GM18517 (cell line): ENCODE results near the gene HNRNPA1.
"Not testable (repeated sequence)": the region's sequence is repeated elsewhere in the genome, so short reads cannot be mapped to it uniquely, and the experiment has no call there.

ENCODE experiments used
- ATAC-seq: cut with Tn5 transposase; IDR thresholded peaks from one replicate; pipeline ENCODE4 v1.9.1; 2021; ENCODE audit warnings: mild to moderate bottlenecking, moderate library complexity; ENCODE audit not compliant: unreplicated experiment

The HNRNPA1 gene

GRCh38 chr12:54273981-54274380 is 6.5 kb upstream of the HNRNPA1 start:
- no peak for ATAC-seq

DNA sequence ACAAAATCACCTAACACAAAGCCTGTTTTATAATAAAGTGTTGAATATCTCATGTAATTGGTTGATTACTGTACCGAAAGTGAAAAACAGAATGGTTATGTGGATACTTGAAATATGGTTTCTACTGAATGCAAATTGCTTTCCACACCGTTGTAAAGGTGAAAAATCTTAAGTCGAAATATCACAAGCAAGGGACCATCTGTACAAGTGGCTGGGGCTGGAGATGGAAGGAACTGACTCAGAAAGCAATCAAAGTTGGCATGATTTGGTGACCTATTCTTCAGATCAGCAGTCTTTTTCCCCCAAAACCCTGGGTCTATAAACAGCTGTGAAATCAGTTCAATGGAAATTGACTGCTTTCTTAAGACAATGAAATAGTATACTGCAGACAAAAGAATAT is 4.2 kb upstream of the HNRNPA1 start:
- ATAC-seq, result no peak

- no peak for ATAC-seq
These were observed 2.7 kb upstream of the HNRNPA1 start for GRCh38 chr12:54277823-54278276.

DNA sequence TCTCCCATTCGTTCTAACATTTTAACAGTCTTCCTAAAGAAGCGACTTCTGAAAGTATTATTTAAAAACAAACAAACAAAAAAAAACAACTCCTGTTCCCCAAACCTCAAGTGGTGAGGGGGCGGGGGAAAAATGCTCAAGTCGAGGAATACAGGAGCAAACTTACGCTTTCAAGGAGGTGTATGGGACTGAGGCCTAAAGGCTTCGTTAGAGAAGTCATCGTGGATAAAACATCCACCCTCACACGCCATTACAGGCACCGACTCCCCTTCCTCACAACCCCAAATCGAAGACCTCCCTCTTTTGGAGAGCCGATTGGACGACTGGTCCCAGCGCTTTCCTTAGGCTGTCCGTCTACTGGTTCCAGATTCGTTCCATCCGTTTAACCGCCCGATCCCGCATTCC is 1.3 kb upstream of the HNRNPA1 start:
- no peak for ATAC-seq

- peak; percentile 83 for ATAC-seq
These were observed 676 bp upstream of the HNRNPA1 start, which contains the start of gene CBX5 for GRCh38 chr12:54279632-54280467. Gene CBX5, minus strand, starts transcription at chr12:54280122. Its CDS starts 22,472 bp downstream, at chr12:54257650.

DNA sequence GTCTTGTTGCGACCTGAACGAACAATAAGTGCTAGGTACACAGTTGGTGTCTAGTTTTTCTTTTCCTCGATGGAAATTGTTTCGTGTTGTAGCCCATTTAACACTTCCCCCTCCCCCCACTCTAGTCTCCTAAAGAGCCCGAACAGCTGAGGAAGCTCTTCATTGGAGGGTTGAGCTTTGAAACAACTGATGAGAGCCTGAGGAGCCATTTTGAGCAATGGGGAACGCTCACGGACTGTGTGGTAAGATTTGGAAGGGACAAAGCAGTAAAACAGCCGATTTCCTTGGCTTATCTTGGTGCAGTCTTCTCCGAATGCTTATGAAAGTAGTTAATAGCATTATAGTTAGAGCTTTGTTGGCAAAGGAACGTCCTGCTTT is 724 bp downstream of the HNRNPA1 start:
- not testable (repeated sequence) for ATAC-seq

- ATAC-seq, result not testable (repeated sequence)
These were observed 1.2 kb downstream of the HNRNPA1 start for GRCh38 chr12:54281694-54282093.

- ATAC-seq, result no peak
These were observed 2.5 kb downstream of the HNRNPA1 start for GRCh38 chr12:54282949-54283593.

DNA sequence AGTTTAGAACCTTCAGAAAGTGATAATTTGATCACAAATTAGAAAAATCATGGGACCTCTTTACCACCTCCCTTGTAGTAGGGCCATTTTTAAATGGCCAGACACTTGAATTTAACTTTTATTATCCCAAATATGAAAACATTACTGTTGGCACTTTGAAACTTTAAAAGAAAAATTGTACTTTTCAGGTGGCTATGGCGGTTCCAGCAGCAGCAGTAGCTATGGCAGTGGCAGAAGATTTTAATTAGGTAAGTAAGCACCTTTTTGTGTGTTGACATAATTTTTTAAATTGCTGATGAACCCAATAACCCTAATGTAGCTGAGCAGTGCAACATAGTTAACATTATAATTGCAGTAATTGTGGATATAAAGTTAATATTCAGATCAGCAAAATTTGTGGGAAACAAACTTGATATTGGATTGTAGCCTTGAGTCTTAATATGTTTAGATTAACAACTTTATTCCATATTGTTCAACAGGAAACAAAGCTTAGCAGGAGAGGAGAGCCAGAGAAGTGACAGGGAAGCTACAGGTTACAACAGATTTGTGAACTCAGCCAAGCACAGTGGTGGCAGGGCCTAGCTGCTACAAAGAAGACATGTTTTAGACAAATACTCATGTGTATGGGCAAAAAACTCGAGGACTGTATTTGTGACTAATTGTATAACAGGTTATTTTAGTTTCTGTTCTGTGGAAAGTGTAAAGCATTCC is 3.7 kb downstream of the HNRNPA1 start:
- ATAC-seq, result not testable (repeated sequence)

DNA sequence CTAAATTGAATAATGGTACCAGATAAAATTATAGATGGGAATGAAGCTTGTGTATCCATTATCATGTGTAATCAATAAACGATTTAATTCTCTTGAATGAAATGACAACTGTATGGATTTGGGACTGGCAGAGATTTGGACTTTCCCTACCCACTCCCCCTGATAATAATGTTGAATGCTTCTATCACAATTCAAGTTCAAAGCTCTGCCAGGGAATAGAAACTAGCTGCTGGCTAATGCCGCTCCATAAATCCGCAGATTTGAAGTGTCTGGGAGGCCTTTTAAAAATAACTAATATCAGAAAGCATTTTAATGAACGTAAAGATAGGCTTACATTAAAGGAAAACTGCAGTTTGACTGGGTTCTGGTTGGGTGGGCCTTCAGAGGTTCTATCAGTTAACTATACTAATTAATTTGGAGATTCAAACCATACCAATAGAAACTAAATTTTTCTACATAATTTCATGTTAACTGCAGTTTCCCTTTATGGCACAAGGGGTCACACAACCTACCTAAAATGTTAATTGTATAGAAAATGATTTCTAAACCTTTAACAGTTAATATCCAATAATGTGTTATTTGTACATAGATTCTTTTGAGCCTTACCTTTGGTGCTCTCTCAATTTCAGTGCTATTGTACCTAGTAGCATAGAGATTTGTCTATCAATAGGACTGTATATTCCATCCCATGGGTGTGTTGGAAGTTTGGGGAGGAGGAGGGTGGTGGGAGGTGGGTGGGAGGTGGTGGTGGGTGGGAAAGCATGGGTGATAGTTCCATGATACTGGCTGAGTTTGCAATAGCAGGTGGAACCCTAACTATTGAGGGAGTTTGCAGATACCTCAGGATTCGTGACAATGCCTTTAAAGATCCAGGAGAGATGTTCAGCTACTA is 4.9 kb downstream of the HNRNPA1 start:
- ATAC-seq, result no peak

- ATAC-seq, result no peak
These were observed 5.8 kb downstream of the HNRNPA1 start for GRCh38 chr12:54286042-54287030.

GRCh38 chr12:54287261-54288157 is 7.0 kb downstream of the HNRNPA1 start:
- no peak for ATAC-seq

DNA sequence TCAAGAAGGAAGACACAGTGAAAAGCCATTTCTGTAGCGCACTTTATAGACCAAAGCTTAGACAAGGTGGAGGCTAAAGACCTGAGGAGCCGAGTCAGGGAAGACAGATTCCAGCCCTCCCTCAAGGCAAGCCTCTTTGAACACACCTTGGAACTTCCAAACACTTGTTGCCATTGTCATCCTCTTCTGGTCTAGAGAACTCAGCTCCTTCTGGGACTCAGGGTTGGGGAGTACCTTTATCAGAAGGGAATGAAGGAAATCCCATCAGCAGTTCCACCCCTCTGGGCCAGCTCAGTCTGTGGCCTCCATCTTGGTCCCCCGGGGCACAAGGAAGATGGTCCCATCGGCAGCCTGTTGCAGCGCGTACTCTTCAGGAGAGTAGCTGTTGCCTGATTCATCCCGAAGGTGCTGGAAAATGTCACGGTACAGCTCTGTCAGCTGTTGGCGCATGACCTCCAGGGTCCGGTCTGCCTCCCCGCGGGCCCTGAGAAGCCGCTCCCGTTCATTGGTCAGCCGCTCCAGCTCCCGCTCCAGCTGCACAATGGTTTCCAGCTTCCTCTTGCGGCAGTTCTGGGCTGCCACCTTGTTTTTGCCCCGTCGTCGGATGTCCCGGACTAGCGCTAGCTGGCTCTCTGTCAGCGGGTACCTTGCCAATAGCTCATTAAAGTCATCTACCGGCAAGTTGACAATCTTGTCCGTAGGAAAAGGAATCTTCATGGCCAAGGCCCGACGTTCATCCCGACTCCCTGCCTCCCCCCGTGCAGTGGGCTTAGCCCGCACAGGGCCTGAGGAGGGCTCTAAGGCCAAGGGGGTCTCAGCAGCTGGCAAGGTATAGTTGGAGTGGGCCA is 11.8 kb downstream of the HNRNPA1 start:
- no peak for ATAC-seq

DNA sequence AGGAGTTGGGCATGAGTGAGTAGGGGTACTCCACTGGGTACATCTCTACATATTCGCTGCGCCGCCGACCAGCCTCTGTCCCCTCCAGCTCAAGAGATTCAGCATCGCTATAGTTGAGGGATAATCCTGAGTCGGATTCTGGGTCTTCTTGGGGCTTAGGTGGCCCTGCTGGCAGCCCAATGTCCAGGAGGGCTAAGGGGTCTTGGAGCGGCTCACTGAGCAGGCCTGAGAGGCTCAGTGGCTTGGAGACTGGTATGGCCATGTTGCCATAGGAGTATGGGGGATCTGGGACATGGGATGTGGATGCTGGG is 12.4 kb downstream of the HNRNPA1 start:
- no peak for ATAC-seq

- no peak for ATAC-seq
These were observed 13.8 kb downstream of the HNRNPA1 start for GRCh38 chr12:54294152-54294952.

GRCh38 chr12:54294953-54295566 is 14.5 kb downstream of the HNRNPA1 start:
- no peak for ATAC-seq
